AML-193 (cell line): ENCODE data around the gene PRDM4.

Experiments
- DNase-seq, 2 experiments: peaks; one replicate each; lab custom pipeline; 2025; lab: John Stamatoyannopoulos, UW

The PRDM4 gene, protein sequence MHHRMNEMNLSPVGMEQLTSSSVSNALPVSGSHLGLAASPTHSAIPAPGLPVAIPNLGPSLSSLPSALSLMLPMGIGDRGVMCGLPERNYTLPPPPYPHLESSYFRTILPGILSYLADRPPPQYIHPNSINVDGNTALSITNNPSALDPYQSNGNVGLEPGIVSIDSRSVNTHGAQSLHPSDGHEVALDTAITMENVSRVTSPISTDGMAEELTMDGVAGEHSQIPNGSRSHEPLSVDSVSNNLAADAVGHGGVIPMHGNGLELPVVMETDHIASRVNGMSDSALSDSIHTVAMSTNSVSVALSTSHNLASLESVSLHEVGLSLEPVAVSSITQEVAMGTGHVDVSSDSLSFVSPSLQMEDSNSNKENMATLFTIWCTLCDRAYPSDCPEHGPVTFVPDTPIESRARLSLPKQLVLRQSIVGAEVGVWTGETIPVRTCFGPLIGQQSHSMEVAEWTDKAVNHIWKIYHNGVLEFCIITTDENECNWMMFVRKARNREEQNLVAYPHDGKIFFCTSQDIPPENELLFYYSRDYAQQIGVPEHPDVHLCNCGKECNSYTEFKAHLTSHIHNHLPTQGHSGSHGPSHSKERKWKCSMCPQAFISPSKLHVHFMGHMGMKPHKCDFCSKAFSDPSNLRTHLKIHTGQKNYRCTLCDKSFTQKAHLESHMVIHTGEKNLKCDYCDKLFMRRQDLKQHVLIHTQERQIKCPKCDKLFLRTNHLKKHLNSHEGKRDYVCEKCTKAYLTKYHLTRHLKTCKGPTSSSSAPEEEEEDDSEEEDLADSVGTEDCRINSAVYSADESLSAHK

DNA sequence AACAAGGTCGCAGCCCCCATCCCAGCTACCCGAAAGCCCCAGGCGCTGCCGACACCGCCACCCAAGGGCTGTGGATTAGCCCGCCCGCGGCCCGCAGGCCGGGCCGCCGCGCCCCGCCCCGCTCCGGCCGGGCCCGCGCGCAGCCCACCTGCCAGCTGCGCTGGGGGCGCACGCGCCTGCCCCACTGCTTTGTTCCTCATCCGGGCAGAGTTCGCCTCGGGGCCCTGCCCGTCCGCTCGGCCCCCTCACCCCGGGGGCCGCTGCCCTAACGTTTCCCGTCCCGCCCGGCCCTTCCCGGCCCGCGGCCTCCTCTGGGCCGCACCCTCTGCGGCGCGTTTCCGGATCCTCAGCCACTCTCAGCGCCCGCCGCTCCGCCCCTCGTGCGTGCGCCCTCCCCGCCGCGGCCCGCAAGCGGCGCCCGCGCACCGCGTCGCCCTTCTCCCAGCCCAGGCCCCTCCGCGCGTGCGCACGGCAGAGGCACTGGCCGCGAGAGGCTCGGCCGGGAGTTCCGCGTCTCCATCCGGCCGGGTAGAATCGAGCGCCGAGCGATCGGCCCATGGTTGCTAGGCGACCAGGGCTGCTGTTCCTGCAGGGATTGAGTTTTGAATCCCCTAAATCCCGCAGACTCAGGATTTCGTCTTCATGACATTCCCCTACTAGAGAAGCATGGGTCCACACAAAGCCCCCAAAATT lies at the start of gene PRDM4:
PRDM4 (minus strand) TSS at position 329 of the 693 bp plus-strand sequence. CDS start 622 bp downstream, outside the sequence.
- DNase-seq = peak; percentile 82 to 87

- DNase-seq = no peak
Measured at GRCh38 chr12:107807471-107808150, 46.7 kb upstream of the PRDM4 start.

DNA sequence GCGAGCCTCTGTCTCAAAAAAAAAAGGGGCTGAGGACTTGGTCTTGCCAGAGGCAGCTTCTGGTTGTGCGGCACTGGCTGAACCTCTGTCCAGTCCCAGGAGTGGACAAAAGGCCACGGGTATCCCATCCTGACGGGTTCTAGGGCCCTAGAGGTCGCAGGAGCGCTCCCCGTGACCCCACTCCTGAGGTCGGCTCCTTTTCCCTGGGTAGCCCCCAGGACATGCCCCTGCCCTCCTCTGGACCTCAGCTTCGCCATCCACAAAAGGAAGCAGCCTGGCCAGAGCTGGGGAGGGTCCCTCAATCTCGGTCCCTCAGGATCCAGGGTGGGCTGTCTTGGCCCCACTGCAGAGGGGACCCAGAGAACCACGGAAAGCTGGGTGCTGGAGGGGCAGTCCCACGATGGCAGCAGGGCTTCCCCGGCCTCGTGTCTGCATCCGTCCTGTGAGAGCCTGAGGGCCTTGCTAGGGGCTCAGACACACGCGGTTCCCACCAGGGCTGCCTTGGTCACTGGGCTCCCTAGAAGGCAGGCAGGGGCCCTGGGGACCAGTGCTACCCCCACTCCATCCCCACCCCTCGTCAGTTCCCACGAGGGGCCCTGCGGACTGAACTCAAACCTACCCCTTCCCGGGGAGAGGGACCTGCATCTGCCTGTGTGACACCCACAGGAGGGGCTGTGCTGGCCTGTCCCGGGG lies 44.7 kb upstream of the PRDM4 start:
- DNase-seq = no peak

DNA sequence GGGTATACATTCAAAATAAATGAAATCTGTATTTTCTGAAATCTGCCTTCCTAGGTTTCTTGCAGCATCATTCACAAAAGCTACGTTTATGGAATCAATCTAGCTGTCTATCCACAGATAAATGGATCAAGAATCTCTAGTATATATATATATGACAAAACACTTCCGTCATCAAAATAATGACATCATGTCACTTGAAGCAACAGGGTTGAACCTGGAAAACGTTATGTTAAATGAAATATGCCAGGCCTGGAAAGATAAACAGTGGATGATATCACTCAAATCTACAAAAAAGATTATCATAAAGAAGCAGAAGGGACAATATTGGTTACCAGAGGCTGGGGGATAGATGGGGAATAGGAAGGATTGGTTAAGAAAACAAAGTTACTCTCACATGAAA lies 42.2 kb upstream of the PRDM4 start:
- no peak for DNase-seq

DNA sequence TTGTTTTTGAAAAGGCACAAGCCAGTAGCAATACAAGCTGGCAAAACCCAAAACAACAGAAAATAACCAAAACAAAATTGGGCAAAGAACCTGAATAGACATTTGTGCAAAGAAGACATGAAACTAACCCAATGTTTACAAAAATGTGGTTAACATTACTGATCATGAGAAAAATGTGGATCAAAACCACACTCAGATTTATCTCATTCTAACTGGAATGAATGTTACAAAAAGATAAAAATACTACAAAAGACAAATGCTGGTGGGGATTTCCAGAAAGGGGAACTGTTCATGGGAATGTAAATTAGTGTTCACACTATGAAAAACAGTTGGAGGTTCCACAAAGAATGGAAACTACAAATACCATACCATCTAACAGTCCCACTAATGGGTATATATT lies 40.2 kb upstream of the PRDM4 start:
- DNase-seq = no peak

DNA sequence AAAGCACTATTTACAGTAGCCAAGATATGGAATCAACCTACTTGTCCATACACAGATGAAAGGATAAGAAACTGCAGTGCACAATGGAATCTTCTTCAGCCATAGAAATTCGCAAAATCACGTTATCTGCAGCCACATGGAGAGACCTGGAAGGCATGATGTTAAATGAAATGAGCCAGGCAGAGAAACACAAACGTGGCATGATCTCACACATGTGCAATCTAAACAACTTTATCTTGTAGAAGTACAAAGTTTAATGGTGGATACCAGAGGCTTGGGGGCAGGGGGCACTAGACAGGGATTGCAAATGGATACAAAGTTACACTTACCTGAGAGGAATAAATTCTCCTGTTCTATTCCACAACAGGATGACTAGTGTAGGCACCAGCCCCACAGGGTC lies 37.6 kb upstream of the PRDM4 start:
- no peak for DNase-seq

GRCh38 chr12:107794451-107794850 lies 33.5 kb upstream of the PRDM4 start:
- no peak for DNase-seq

DNA sequence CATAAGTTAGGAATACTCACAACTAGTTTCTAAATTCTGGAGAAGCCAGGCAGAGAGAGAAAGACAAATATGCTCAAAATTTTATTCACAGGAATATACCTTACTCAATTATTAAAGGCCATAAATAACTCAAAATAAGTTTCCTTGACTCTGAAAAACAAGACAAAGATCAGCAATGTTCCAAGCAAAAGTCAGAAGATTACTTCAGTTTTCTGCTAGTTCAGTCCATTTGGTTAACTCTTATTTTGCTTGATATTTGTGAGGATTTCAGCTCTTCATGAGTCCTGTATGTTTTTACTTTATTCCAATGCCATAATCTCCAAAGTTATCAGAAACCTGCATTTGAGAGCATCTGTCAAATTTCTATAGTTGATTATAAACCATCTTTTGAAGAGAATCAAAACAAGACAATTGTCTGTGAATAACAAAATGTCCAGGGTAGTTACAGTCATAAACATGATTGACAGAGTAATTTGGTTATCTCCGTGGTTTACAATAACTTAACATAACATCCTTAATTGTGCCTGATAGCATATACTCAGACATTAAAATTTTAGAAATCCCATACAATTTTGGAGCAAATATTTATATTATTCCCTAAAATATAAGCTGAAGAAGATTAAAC lies 30.6 kb upstream of the PRDM4 start:
- DNase-seq = no peak

DNA sequence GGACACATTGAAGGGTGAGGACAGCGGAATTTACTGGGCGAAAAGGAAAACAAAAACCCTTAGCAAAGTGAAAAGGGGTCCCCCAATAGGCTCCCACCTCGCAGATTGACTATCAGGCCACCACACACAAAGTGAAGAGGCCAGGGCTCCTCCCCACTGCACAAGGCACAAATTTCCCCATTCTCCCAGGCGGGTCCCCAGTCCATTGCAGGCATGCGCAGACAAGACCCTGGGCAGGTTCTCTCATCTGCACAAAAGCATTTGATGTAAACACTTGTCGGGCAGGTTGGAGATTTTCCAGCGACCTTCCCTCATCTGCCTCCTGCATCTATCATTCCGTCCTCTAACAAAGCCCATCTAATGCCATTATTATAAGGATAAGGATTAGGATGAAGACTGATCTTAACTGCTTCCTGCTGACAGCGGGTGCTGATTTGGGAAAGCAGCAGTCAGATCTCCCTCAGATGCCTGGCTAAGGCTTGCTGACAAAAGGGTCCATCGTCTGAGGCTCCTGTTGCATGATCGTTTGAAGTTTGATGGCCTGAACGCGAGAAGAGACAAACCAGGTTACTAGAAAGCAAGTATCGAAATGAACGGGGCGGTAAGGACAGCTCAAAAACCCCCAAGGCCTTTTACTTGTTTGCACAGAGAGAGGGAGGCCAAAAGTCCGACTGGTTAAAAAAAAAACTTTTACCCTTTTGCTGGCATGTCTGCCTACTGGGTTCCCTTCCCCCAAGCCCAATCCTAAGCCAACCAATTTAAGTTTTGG lies 27.9 kb upstream of the PRDM4 start:
- no peak for DNase-seq

GRCh38 chr12:107788281-107788680 lies 27.3 kb upstream of the PRDM4 start:
- no peak for DNase-seq

- DNase-seq = no peak
Measured at GRCh38 chr12:107783406-107784376, 22.8 kb upstream of the PRDM4 start.

DNA sequence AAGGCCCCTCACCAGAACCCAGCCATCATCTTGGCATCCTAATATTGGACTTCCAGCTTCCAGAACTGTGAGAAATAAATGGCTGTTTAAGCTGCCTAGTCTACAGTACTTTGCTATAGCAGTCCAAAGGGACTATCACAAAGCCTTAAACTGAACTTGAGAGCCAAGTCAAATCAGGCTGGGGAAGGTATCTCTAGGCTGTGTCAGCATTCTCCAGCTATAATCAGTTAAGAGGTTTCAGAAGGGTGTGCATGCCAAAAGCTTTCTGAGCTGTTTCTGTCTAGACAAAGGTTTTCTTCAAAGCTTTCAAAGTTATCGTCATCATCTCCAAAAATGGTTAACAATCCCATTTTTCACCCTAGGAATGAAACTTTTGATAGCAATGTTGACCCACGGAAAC lies 21.1 kb upstream of the PRDM4 start:
- DNase-seq = no peak

- no peak for DNase-seq
Measured at GRCh38 chr12:107780298-107780697, 19.4 kb upstream of the PRDM4 start.

DNA sequence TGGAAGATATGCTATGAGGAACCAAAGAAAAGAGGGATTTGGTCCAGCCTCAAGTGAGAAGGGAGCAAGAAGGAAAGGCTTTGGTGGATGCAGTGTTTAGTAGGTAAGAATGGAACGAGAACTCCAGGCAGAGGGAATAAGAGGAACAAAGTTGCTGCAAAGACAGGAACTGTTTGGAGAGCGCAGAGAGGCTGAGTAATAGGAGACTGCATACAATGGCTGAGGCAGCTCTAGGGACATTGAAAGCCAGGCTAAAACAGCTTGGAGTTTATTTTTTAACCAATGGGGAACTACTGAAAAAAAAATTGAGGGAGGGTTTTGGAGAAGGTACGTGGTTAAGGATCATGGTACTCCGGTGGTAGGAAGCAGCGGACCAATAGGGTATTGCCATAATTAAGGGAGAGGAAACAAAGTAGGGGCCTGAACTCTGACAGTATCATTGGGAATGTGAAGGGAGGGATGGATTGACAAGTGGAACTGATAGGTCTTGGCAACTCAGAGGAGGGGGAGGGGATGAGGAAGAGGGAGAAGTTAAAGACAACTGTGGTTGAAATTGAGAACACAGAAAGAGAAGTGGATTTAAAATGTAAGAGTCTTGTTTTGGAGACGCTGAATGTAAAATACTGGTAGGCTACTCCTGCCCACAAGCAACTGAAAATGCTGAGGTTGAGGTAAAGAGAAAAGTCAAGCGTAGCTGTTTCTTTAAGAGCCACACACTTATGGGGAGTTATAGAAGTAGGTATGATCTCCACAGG lies 18.3 kb upstream of the PRDM4 start:
- no peak for DNase-seq

DNA sequence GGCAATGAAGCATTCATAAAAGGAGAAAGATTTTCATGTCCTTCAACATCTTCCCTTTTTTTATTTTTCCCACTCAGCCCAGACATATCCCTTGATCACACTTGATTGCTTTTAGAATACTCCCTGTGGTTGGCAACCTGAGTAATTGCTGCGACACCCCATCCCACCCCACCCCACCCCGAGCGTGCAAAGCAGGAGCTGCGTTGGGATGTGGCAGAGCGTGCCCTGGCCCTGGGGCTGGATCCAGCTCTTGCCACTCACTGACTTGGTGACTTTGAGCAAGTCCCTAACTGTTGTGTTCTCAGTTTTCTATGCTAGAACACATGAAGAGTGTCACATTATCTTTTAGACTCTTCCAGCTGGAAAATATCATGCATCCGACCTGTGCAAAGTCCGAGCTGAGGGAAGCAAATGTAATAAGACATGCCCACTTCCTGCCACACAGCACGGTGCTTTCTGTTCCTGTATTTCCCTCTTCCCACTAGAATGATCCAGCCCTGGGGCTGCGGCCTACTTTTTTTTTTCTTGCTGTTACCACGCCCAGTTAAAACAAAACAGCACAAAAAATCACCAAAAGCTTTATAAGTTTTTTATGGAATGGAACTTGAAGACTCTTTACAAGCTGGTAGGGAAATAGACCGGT lies 17.6 kb upstream of the PRDM4 start:
- no peak for DNase-seq

- no peak for DNase-seq
Measured at GRCh38 chr12:107776171-107776570, 15.2 kb upstream of the PRDM4 start.

DNA sequence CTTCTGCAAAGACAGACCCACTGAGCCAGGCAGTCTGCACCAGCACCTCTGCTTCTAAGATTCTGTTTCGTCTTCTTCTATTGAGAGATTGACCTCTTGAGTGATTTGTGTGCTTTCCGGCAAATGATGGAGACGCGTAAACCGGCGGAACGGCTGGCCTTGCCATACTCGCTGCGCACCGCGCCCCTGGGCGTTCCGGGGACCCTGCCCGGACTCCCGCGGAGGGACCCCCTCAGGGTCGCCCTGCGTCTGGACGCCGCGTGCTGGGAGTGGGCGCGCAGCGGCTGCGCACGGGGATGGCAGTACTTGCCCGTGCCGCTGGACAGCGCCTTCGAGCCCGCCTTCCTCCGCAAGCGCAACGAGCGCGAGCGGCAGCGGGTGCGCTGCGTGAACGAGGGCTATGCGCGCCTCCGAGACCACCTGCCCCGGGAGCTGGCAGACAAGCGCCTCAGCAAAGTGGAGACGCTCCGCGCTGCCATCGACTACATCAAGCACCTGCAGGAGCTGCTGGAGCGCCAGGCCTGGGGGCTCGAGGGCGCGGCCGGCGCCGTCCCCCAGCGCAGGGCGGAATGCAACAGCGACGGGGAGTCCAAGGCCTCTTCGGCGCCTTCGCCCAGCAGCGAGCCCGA lies 14.3 kb upstream of the PRDM4 start:
- no peak for DNase-seq
